ENCODE results near the gene HIPK2. TPM values are rescaled to one million over a fixed set of nuclear protein-coding genes. Genes with fewer than 3 reads are reported as not detected.
"Not testable (repeated sequence)": the region's sequence is repeated elsewhere in the genome, so short reads cannot be mapped to it uniquely, and the experiment has no call there.

Gene HIPK2
- total RNA-seq, 4 donors from 2014 or later = 17.9 to 35.9 (median 22.4) TPM

GRCh38 chr7:139673230-139673629 lies 104.6 kb downstream of the HIPK2 start:
- Histone ChIP-seq H3K4me3 (no peak overlapping the region), H3K27ac (peak overlapping the region in 2 of 4 donors; percentile 48 to 56), H3K4me1 (peaks cover 0 to 13% (median 0%) of the 10 kb centered on the region in 3 donors), H3K36me3 (peaks cover 0 to 5% of the 10 kb centered on the region in 2 donors), H3K27me3 (no peaks in the 10 kb centered on the region), H3K9me3 (no peaks in the 10 kb centered on the region)
- WGBS, 2 donors (ENCODE audit: low coverage in 1 of 2) = 83% methylated on average over 5 of the region's 5 CpGs; no CpG with 5 or more reads in 1 of the 2 donors
- ATAC-seq = no peak
- no peak for TF ChIP-seq EP300 (IDR thresholded peaks at IDR 0.05)
- TF ChIP-seq, protein P1, sequence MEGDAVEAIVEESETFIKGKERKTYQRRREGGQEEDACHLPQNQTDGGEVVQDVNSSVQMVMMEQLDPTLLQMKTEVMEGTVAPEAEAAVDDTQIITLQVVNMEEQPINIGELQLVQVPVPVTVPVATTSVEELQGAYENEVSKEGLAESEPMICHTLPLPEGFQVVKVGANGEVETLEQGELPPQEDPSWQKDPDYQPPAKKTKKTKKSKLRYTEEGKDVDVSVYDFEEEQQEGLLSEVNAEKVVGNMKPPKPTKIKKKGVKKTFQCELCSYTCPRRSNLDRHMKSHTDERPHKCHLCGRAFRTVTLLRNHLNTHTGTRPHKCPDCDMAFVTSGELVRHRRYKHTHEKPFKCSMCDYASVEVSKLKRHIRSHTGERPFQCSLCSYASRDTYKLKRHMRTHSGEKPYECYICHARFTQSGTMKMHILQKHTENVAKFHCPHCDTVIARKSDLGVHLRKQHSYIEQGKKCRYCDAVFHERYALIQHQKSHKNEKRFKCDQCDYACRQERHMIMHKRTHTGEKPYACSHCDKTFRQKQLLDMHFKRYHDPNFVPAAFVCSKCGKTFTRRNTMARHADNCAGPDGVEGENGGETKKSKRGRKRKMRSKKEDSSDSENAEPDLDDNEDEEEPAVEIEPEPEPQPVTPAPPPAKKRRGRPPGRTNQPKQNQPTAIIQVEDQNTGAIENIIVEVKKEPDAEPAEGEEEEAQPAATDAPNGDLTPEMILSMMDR (IDR thresholded peaks at IDR 0.05) = no peak
- no peak for TF ChIP-seq POLR2A (IDR thresholded peaks at IDR 0.05)
- no peak for TF ChIP-seq POLR2AphosphoS5 (IDR thresholded peaks at IDR 0.05)

DNA sequence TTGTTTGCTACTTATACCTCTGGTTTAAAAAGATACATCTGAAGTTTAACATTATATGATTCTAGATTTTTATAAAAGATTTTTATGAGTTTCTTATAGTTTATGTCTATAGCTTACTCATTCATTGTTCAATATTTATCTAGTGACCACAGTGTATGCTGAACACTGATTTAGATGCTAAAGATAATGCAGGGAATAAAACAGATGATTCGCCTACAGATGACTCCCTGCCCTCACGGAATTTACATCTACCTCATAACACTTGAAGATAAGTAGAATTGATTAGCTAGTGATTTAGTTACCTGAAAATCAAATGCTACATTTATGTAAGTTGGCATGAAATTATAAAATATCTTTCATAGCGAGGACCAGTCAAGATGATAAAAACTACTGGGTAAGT lies 105.8 kb downstream of the HIPK2 start:
- WGBS, 2 donors (ENCODE audit: low coverage in 1 of 2) = 95 to 98% methylated on average over 3 of the region's 3 CpGs
- ATAC-seq = no peak
- TF ChIP-seq EP300 (IDR thresholded peaks at IDR 0.05) = no peak
- TF ChIP-seq, protein P1 (IDR thresholded peaks at IDR 0.05) = no peak
- no peak for TF ChIP-seq POLR2A (IDR thresholded peaks at IDR 0.05)
- TF ChIP-seq POLR2AphosphoS5 (IDR thresholded peaks at IDR 0.05) = no peak

DNA sequence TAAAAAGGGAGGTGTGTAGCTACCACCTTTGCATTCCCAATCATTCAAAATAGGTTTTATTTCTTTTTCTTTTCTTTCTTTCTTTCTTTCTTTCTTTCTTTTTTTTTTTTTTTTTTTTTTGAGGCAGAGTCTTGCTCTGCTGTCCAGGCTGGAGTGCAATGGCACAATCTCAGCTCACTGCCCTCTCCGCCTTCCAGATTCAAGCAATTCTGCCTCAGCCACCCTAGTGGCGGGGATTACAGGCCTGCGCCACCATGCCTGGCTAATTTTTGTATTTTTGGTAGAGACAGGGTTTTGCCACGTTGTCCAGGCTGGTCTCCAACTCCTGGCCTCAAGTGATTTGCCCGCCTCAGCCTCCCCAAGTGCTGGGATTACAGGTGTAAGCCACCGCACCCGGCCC lies 107.1 kb downstream of the HIPK2 start:
- not testable (repeated sequence) for H3K9me3 ChIP-seq, H3K27me3 ChIP-seq, ATAC-seq, H3K27ac ChIP-seq, H3K36me3 ChIP-seq, H3K4me3 ChIP-seq
- WGBS, 2 donors (ENCODE audit: low coverage in 1 of 2) = 82 to 89% methylated on average over 5 to 6 of the region's 7 CpGs
- H3K4me1 ChIP-seq = peaks cover 0 to 13% (median 0%) of the 10 kb centered on the region in 3 donors

More for the DNA sequence above, 105.8 kb downstream of the HIPK2 start:
- H3K4me1 ChIP-seq = peaks cover 0 to 13% (median 0%) of the 10 kb centered on the region in 3 donors
- peaks cover 0 to 5% of the 10 kb centered on the region in 2 donors for H3K36me3 ChIP-seq
- H3K4me3 ChIP-seq = no peak overlapping the region
- H3K9me3 ChIP-seq = no peaks in the 10 kb centered on the region
- H3K27me3 ChIP-seq = no peaks in the 10 kb centered on the region
- no peak overlapping the region for H3K27ac ChIP-seq

DNA sequence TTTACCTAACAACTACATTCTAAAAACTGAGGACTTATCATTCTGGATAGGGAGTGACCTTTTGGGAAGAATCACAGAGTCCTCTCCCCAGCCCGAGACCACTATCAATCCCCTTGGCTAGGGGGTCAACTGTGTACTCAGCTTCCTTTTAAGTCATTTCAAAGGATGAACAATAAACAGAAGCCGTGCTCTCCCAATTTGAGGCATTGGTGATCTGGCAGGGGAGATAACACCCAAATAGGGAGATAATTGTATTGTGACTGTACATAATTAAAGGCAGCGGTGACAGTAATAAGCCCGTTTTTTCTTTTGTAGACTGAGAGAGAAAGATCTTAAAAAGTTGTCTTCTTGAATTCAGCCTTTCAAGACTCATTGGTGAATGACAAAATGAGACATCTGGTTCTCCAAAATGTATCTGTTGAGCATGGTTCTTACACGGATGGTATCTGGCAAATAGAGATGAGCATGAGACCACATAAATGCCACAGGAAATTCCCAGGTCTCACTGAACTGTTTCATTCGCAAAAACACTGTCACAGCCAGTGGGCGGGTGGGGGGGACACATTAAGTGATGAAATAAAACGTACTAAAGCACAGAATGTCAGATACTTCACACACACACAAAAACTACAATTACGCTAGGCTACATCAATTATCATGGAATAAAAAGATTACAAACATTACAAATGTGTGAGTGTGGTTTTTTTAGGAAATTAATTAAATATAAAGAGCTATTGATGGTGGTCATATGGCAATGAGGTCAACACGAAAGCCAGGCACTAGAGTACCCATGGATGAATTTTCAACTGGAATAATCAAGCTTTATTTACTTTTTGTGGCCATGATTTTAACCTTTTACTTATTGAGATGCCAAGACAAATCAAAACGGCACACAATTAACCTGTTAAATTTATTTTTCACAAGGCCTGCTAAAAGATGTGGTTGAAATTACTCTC lies 108.4 kb downstream of the HIPK2 start:
- H3K4me3 ChIP-seq = no peak overlapping the region
- no peak for ATAC-seq
- TF ChIP-seq EP300 (IDR thresholded peaks at IDR 0.05) = no peak
- TF ChIP-seq, protein P1 (IDR thresholded peaks at IDR 0.05) = no peak
- no peak for TF ChIP-seq POLR2AphosphoS5 (IDR thresholded peaks at IDR 0.05)
- no peak for TF ChIP-seq POLR2A (IDR thresholded peaks at IDR 0.05)
- H3K9me3 ChIP-seq = no peaks in the 10 kb centered on the region
- H3K27ac ChIP-seq = no peak overlapping the region
- no peaks in the 10 kb centered on the region for H3K36me3 ChIP-seq
- WGBS, 2 donors (ENCODE audit: low coverage in 1 of 2) = 78 to 82% methylated on average over 8 to 10 of the region's 11 CpGs
- H3K27me3 ChIP-seq = no peaks in the 10 kb centered on the region
- peaks cover 0 to 13% (median 0%) of the 10 kb centered on the region in 3 donors for H3K4me1 ChIP-seq

GRCh38 chr7:139667377-139667776 lies 110.4 kb downstream of the HIPK2 start:
- TF ChIP-seq, protein P1 (IDR thresholded peaks at IDR 0.05) = no peak
- Histone ChIP-seq H3K36me3 (no peaks in the 10 kb centered on the region), H3K4me1 (peaks cover 0 to 14% (median 0%) of the 10 kb centered on the region in 3 donors), H3K27ac (no peak overlapping the region), H3K27me3 (no peaks in the 10 kb centered on the region), H3K4me3 (no peak overlapping the region), H3K9me3 (no peaks in the 10 kb centered on the region)
- WGBS, 2 donors (ENCODE audit: low coverage in 1 of 2) = 78 to 100% methylated on average over 1 of the region's 1 CpG
- ATAC-seq = no peak
